WTC11 (cell line): Measurements from ENCODE around the gene FAM107B. TPM values are rescaled to one million over a fixed set of nuclear protein-coding genes. Genes with fewer than 3 reads are reported as not detected.

ENCODE experiments used
- ATAC-seq: fragments of 200-7000 bp; cut with Tn5 transposase; 2 replicates; pipeline ENCODE4 v1.10.0; 2021; ENCODE audit warnings: mild to moderate bottlenecking, moderate library complexity
- CTCF ChIA-PET: fragments of 300-600 bp; sonication (Branson Sonifier 250); formaldehyde crosslinking; loops from one replicate; lab custom pipeline; 2021; ENCODE audit warnings: antibody characterized with exemption; lab: Charles Lee
- POLR2A ChIA-PET: fragments of 350-600 bp; sonication (Branson Sonifier 250); formaldehyde crosslinking; loops from one replicate; lab custom pipeline; 2021; ENCODE audit warnings: antibody characterized with exemption; lab: Charles Lee
- DNase-seq: peaks from one replicate; pipeline ENCODE4 v3.0.0; 2021; ENCODE audit warnings: low spot score
- H3K27ac Mint-ChIP-seq: 2 replicates; pipeline ENCODE4 v1.8.0; 2021; ENCODE audit warnings: mixed read lengths
- H3K27me3 Mint-ChIP-seq: 2 replicates; pipeline ENCODE4 v1.8.0; 2021; ENCODE audit warnings: low read depth, mild to moderate bottlenecking, moderate library complexity, mixed read lengths
- H3K36me3 Mint-ChIP-seq: 2 replicates; pipeline ENCODE4 v1.8.0; 2021; ENCODE audit warnings: mixed read lengths
- H3K4me1 Mint-ChIP-seq: 2 replicates; pipeline ENCODE4 v1.8.0; 2022; ENCODE audit warnings: mixed read lengths
- H3K4me3 Mint-ChIP-seq: 2 replicates; pipeline ENCODE4 v1.8.0; 2021; ENCODE audit warnings: mild to moderate bottlenecking, moderate library complexity, mixed read lengths
- H3K9me3 Mint-ChIP-seq: 2 replicates; pipeline ENCODE4 v1.8.0; 2021; ENCODE audit warnings: mixed read lengths
- CBFB ChIP-seq: sonication (generic); formaldehyde crosslinking; IDR thresholded peaks from 2 replicates; pipeline ENCODE4 v1.8.1; 2022; ENCODE audit warnings: mild to moderate bottlenecking, low read depth, missing genetic modification reagents
- E2F1 ChIP-seq: sonication (generic); formaldehyde crosslinking; IDR thresholded peaks from 2 replicates; pipeline ENCODE4 v1.8.0; 2022; ENCODE audit warnings: mild to moderate bottlenecking, missing genetic modification reagents
- EMX1 ChIP-seq: fragments of 250-450 bp; sonication (Bioruptor Pico); IDR thresholded peaks from 2 replicates; pipeline ENCODE4 v1.8.0; 2021; ENCODE audit warnings: mild to moderate bottlenecking
- ETV6 ChIP-seq: sonication (generic); formaldehyde crosslinking; IDR thresholded peaks from 2 replicates; pipeline ENCODE4 v1.8.1; 2022; ENCODE audit warnings: mild to moderate bottlenecking, missing genetic modification reagents
- GTF2I ChIP-seq: fragments of 250-450 bp; sonication (Bioruptor Pico); conservative IDR thresholded peaks from 2 replicates; pipeline ENCODE4 v1.4.0; 2021; ENCODE audit warnings: mild to moderate bottlenecking
- HMGA2 ChIP-seq: fragments of 250-450 bp; sonication (Bioruptor Pico); IDR thresholded peaks from 2 replicates; pipeline ENCODE4 v1.4.0; 2021; ENCODE audit warnings: mild to moderate bottlenecking, moderate library complexity
- IRF1 ChIP-seq: sonication (generic); formaldehyde crosslinking; IDR thresholded peaks from 2 replicates; pipeline ENCODE4 v1.8.0; 2023; ENCODE audit warnings: missing genetic modification reagents
- IRF2 ChIP-seq: sonication (generic); formaldehyde crosslinking; IDR thresholded peaks from 2 replicates; pipeline ENCODE4 v1.8.0; 2022; ENCODE audit warnings: low read depth, missing genetic modification reagents, borderline replicate concordance
- NR2C2 ChIP-seq: sonication (generic); formaldehyde crosslinking; IDR thresholded peaks from 2 replicates; pipeline ENCODE4 v1.8.0; 2022; ENCODE audit warnings: mild to moderate bottlenecking, missing genetic modification reagents
- PREB ChIP-seq: sonication (generic); formaldehyde crosslinking; IDR thresholded peaks from 2 replicates; pipeline ENCODE4 v1.8.1; 2022; ENCODE audit warnings: mild to moderate bottlenecking, missing genetic modification reagents, moderate library complexity, borderline replicate concordance
- SMAD4 ChIP-seq: sonication (generic); formaldehyde crosslinking; IDR thresholded peaks from 2 replicates; pipeline ENCODE4 v1.8.0; 2022; ENCODE audit warnings: mild to moderate bottlenecking, missing genetic modification reagents
- TP53 ChIP-seq: sonication (generic); formaldehyde crosslinking; IDR thresholded peaks from 2 replicates; pipeline ENCODE4 v1.8.1; 2023; ENCODE audit warnings: mild to moderate bottlenecking, missing genetic modification reagents
- ZNF121 ChIP-seq: sonication (generic); formaldehyde crosslinking; IDR thresholded peaks from 2 replicates; pipeline ENCODE4 v1.8.0; 2023; ENCODE audit warnings: missing genetic modification reagents
- ZNF219 ChIP-seq: sonication (generic); formaldehyde crosslinking; IDR thresholded peaks from 2 replicates; pipeline ENCODE4 v1.8.0; 2023; ENCODE audit warnings: missing genetic modification reagents, mild to moderate bottlenecking, borderline replicate concordance
- ZNF416 ChIP-seq: fragments of 250-450 bp; sonication (Bioruptor Pico); IDR thresholded peaks from 2 replicates; pipeline ENCODE4 v1.9.0; 2021; ENCODE audit warnings: mild to moderate bottlenecking, inconsistent platforms
- total RNA-seq: library from RNA; stranded (reverse); gene quantifications from 3 replicates; pipeline ENCODE4 v1.2.3, GENCODE V29; 2021
- TF ChIP-seq, protein P1 (sequence below): fragments of 250-450 bp; sonication (Bioruptor Pico); IDR thresholded peaks from 2 replicates; pipeline ENCODE4 v1.9.0; 2021; ENCODE audit warnings: mild to moderate bottlenecking
- TF ChIP-seq, protein P2 (sequence below): sonication (generic); formaldehyde crosslinking; IDR thresholded peaks from 2 replicates; pipeline ENCODE4 v1.8.1; 2022; ENCODE audit warnings: mild to moderate bottlenecking, moderate library complexity, missing genetic modification reagents
- TF ChIP-seq, protein P3 (sequence below): fragments of 200-600 bp; IDR thresholded peaks from 2 replicates; pipeline ENCODE4 v1.8.0; 2022; ENCODE audit warnings: antibody characterized with exemption

FAM107B gene
- total RNA-seq, 1 experiment from 2014 or later: 22.4 TPM

- no peak for ATAC-seq
- TF ChIP-seq ZNF416 (CRISPR knock-in tag) (no peak), E2F1 (CRISPR knock-in tag) (no peak), IRF1 (CRISPR knock-in tag) (no peak), HMGA2 (CRISPR knock-in tag) (no peak), ZNF121 (CRISPR knock-in tag) (no peak), CBFB (no peak), NR2C2 (CRISPR knock-in tag) (no peak), GTF2I (CRISPR knock-in tag) (no peak), TP53 (CRISPR knock-in tag) (no peak), IRF2 (CRISPR knock-in tag) (no peak), EMX1 (CRISPR knock-in tag) (no peak), SMAD4 (CRISPR knock-in tag) (no peak), PREB (CRISPR knock-in tag) (no peak)
- TF ChIP-seq, protein P1, sequence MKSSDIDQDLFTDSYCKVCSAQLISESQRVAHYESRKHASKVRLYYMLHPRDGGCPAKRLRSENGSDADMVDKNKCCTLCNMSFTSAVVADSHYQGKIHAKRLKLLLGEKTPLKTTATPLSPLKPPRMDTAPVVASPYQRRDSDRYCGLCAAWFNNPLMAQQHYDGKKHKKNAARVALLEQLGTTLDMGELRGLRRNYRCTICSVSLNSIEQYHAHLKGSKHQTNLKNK (CRISPR knock-in tag): no peak
- TF ChIP-seq, protein P2, sequence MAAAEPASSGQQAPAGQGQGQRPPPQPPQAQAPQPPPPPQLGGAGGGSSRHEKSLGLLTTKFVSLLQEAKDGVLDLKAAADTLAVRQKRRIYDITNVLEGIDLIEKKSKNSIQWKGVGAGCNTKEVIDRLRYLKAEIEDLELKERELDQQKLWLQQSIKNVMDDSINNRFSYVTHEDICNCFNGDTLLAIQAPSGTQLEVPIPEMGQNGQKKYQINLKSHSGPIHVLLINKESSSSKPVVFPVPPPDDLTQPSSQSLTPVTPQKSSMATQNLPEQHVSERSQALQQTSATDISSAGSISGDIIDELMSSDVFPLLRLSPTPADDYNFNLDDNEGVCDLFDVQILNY (CRISPR knock-in tag): no peak
- TF ChIP-seq, protein P3, sequence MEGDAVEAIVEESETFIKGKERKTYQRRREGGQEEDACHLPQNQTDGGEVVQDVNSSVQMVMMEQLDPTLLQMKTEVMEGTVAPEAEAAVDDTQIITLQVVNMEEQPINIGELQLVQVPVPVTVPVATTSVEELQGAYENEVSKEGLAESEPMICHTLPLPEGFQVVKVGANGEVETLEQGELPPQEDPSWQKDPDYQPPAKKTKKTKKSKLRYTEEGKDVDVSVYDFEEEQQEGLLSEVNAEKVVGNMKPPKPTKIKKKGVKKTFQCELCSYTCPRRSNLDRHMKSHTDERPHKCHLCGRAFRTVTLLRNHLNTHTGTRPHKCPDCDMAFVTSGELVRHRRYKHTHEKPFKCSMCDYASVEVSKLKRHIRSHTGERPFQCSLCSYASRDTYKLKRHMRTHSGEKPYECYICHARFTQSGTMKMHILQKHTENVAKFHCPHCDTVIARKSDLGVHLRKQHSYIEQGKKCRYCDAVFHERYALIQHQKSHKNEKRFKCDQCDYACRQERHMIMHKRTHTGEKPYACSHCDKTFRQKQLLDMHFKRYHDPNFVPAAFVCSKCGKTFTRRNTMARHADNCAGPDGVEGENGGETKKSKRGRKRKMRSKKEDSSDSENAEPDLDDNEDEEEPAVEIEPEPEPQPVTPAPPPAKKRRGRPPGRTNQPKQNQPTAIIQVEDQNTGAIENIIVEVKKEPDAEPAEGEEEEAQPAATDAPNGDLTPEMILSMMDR: no peak
- ChIA-PET CTCF (interaction anchor here (0.6 to 1.2 kb wide), 3 partner anchors 18 to 264 kb away, joined by 3 to 5 read pairs (median 4); no protein-coding TSS in a partner anchor), POLR2A (interaction anchor here (0.7 kb wide), 1 partner anchor 277 kb away, joined by 3 read pairs; the partner anchor contains the start of genes HSPA14 and MSANTD7)
- Mint-ChIP-seq H3K36me3 (peaks cover 6% of the 10 kb centered on the region), H3K27ac (peak overlapping the region; percentile 28; the same call in 1 of the 2 replicates), H3K27me3 (no peaks in the 10 kb centered on the region), H3K4me1 (peaks cover 47% of the 10 kb centered on the region), H3K4me3 (no peak overlapping the region), H3K9me3 (peaks cover 3% of the 10 kb centered on the region)
- no peak for DNase-seq
Measured at GRCh38 chr10:14560791-14561765, 213.6 kb downstream of the FAM107B start.

GRCh38 chr10:14560274-14560673 is 214.4 kb downstream of the FAM107B start:
- peak; percentile 46 for ATAC-seq
- Mint-ChIP-seq H3K36me3 (no peaks in the 10 kb centered on the region), H3K27ac (no peak overlapping the region), H3K4me3 (no peak overlapping the region)
- TF ChIP-seq ZNF219 (no peak), ETV6 (CRISPR knock-in tag) (no peak)
- TF ChIP-seq, all 79 proteins: peak for 0
- CTCF ChIA-PET: interaction anchor here (0.6 to 1.2 kb wide), 5 partner anchors 17 to 264 kb away, joined by 3 to 5 read pairs (median 3); no protein-coding TSS in a partner anchor
- H3K27me3 Mint-ChIP-seq: no peaks in the 10 kb centered on the region
- peaks cover 55% of the 10 kb centered on the region for H3K4me1 Mint-ChIP-seq
- no peaks in the 10 kb centered on the region for H3K9me3 Mint-ChIP-seq
- DNase-seq: peak; percentile 32
- POLR2A ChIA-PET: no interaction called here
